ENCODE results near the gene ADAMTSL3.

- no peak for TF ChIP-seq POLR2A (IDR thresholded peaks at IDR 0.05; ENCODE audit: control extremely low read depth in 1 of 2, low read depth in 2 of 2, low read length in 2 of 2)
- no peak for TF ChIP-seq CTCF (IDR thresholded peaks at IDR 0.05; ENCODE audit: control extremely low read depth in 1 of 3, insufficient read depth in 1 of 3, low read depth in 1 of 3, low read length in 3 of 3)
- no peak for TF ChIP-seq KDM1A (IDR thresholded peaks at IDR 0.05; ENCODE audit: borderline replicate concordance, low read length)
- TF ChIP-seq BCL11A (IDR thresholded peaks at IDR 0.05; ENCODE audit: low read depth in 2 of 2, low read length in 2 of 2) = no peak
- no peak for TF ChIP-seq SUZ12 (IDR thresholded peaks at IDR 0.05; ENCODE audit: low read length)
- no peak for TF ChIP-seq POLR2AphosphoS5 (IDR thresholded peaks at IDR 0.05; ENCODE audit: low read depth, low read length)
- TF ChIP-seq CHD1 (IDR thresholded peaks at IDR 0.05; ENCODE audit: low read depth, low read length) = no peak
- TF ChIP-seq ASH2L (IDR thresholded peaks at IDR 0.05; ENCODE audit: low read length) = no peak
- TF ChIP-seq PHF8 (conservative IDR thresholded peaks at IDR 0.05; ENCODE audit: low read depth, low read length) = no peak
- TF ChIP-seq, protein P1, sequence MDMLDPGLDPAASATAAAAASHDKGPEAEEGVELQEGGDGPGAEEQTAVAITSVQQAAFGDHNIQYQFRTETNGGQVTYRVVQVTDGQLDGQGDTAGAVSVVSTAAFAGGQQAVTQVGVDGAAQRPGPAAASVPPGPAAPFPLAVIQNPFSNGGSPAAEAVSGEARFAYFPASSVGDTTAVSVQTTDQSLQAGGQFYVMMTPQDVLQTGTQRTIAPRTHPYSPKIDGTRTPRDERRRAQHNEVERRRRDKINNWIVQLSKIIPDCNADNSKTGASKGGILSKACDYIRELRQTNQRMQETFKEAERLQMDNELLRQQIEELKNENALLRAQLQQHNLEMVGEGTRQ (IDR thresholded peaks at IDR 0.05; ENCODE audit: low read length) = no peak
- no peak for TF ChIP-seq SRF (IDR thresholded peaks at IDR 0.05; ENCODE audit: low read depth, low read length)
These were observed 3.1 kb upstream of the ADAMTSL3 start for GRCh38 chr15:83650831-83651230.
